Stimulated activated CD4-positive, alpha-beta T cell treated with anti-CD3 and anti-CD28 coated beads, TNF-alpha, amount 100 ng/mL, for 4 hours (primary cell): ENCODE measurements around the gene ATP5IF1.
A peak's percentile ranks its signal among the peaks of the same experiment; 100 is the strongest.

Source experiments
- DNase-seq, 3 experiments: peaks; one replicate each; pipeline ENCODE4 v3.0.0-alpha.2; 2020; ENCODE audit warnings: low read depth in 3 of 3

The ATP5IF1 gene

DNA sequence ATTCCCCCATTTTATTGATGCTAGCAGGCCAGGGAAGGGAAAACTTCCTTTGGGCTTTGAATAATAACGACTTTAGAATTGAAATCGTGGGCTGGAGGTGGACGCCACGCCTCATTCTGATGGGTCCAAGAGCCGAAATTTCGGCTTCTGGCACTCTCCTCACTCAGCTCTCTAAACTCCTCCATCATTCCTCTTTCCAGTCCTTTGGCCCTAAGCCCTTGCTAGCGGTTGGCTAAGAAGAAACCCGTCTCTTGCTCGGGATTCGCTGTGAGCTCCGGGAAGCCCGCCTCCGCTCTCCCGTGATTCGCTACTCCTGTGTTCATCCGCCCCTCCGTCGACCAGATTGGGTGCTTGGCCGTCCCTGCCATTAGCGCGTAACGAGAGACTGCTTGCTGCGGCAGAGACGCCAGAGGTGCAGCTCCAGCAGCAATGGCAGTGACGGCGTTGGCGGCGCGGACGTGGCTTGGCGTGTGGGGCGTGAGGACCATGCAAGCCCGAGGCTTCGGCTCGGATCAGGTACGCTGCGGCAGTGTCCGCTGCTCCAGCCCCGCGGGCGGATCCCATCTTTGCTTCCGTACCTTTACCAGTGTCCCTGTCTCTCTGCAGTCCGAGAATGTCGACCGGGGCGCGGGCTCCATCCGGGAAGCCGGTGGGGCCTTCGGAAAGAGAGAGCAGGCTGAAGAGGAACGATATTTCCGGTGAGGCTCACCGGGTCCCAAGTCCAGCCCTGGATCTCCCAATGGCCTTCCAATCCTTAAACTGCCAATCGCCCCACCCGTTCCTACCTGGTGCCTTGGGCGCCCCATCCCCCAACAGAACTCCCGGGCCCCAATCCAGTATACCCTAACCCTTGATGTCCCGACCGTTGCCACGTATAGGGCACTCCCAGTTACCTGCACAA, at the start of gene ATP5IF1:
TSS of gene ATP5IF1 (plus strand) at position 370 of the 901 bp plus-strand sequence. CDS start at position 430, 60 bp downstream.
- peak; percentile 75 to 91 (median 88) for DNase-seq

DNA sequence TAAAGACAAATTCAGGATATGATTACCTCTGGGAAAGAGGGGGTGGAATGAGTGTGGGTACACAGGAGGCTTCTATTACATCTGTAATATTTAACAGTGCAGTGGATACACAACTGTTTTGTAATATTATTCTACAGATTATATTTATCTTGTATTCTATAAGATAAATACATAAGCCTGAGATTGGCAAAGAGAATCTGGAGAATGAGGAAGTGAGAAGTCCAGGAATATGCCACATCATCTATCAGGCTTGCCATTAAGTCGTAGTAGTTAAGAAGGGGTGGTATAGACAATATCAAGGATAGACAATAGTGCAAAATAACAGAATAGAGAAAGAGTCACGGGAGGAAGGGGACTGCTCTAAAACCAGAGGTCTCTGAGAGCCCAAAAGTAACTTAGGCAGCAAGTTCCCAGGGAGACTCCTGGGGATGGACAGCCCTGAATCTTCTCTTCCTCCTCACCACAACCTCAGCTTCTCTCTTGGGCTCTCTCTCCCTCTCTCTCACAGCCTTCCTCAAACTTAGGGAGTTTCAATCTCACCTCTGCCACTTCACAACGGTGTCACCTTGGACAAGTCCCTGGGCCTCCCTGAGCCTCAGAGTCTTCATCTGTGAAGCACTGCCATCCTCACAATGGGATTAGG, 45.5 kb upstream of the ATP5IF1 start:
- no peak for DNase-seq

DNA sequence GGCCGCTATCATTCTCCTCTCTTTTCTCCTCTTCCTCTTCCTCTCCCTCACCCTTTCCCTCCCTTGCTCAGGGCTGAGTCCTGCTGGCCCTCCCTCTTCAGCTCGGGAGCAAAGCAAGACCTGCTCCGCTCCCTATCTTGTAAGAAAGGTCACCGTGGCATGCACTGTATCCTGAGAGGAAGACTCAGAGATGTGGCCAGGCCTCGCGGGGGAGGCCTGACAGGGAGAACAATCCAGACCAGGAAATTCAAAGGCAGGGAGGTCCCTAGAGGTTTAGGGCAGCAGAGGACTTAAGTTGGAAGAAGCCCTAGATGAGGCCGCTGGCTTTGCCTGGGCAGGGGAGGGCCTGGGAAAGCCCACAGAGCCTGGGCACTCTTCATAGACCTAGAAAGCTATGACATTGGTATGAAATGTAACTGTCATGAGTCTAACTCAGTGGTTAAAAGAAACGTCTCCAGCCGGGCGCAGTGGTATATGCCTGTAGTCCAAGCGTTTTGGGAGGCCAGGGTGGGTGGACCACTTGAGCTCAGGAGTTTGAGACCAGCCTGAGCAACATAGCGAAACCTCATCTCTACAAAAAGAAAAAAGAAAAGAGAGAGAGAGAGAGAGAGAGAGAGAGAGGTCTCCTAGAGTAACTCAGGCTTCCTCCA, 44.8 kb upstream of the ATP5IF1 start:
- DNase-seq: no peak

DNA sequence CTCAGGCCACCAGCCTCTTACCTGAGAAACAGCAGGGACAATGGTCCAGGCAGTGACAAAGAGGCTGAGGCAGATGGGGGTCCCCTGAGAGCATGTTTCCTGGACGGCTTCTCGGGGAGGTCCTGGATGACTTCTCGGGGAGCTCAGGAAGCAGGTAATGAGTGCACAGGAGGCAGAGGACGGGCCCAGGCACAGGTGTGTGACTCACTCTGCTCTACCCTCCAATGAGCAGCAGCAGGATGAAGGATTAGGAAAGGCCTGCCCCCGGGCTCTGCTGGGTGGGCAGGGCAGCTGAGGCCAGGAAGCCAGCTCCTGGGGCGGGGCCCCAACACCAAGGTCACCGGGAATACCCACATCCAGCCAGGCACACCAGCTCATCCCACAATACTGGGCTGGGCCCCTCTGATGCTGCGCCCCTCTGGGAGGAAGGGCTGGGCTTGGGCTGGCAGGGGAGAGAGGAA, 42.2 kb upstream of the ATP5IF1 start:
- DNase-seq: no peak

DNA sequence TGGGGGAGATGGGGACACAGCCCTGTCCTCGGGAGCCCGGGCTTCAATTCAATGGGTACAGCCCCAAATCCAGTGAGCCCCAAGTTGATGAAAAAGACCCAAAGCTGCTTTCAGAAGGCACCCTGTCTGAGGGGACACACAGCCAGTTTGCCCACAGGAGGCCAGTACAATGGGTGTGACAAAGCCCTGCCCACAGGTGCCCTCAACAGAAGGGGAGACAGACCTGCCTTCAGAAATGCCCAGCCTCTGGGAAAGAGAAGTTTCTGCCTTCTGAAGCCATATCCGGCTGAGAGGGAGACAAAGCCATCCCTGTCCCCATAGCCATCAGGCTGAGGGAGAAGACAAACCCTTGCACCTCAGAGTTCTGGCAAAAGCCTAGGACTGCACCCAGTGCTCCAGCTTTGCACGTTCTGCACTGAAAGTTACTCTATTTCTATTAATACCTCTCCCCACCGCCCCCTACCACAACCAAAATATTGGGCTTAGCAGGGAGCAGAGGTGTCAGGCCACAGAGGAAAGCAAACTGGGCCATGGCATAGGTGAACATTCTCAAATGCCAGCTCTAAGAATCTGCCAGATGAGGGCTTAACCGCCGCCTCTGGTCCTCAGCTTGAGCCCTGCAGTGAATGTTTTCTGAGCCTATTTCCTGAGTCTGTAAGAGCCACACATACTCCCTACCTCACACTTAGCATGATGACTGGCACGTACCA, 41.4 kb upstream of the ATP5IF1 start:
- DNase-seq: no peak

DNA sequence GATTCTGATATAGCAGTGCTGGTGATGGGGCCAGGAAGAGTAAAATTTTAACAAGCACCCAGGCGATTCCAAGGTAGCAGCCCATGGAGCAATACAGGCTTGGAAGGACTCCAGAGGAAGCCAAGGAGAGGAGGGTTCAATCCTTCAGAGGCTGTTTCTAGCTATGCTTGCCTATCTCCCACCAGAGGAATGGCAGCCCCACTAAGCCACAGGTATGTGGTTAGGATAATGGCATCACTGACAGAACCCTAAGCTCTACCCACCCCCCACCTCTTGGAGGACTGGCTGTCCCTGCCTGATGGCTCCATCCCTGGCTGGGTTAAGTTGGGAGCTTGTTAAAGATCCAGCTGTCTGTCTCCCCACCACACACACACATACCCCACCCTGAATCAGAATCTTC, 40.1 kb upstream of the ATP5IF1 start:
- no peak for DNase-seq

DNA sequence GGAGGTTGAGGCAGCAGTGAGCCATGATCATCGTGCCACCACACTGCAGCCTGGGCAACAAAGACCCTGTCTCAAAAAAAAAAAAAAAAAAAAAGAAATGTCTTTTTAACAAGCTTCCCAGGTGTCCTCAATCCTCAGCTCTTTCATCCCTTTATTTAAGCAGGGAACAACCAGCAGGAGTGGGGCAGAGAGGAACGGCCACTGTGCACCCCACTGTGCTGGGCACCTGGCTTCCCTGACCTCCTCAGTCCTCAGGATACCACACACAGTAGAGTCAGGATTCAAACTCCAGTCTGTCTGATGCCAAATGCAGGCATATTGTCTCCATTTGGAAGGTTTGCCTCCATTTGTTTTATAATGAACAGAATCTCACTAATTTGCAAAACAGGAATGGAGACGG, 39.6 kb upstream of the ATP5IF1 start:
- no peak for DNase-seq

DNA sequence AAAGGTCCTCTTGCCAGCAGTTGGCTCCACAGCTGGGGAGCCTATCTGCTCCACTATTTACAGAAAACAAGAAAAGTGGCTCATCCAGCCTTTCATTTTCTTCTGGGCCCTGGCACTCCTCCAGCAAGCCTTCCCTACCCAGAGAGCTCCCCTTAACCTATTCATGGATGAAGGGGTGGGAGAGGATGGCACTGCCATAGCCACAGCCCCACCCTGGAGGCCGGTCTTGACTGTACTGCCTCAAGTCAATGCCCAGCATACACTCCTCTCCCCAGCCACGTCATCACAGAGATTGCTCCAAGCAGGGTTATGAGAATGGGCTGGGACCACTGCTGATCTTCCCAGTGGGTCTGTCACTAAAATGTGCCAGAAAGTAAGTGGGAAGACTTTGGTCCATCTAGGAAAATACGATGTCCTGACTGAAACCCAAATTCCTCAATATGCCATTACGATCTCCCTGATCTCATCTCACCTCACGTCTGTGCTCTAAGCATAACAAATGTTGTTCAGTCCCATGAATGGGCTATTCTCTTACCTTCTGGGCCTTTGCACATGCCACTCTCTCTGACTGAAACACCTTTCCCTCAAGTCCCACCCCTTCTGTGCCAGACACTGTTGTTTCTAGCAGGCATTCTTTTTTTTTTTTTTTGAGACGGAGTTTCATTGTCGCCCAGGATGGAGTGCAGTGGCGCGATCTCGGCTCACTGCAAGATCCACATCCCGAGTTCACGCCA, 38.1 kb upstream of the ATP5IF1 start:
- no peak for DNase-seq

DNA sequence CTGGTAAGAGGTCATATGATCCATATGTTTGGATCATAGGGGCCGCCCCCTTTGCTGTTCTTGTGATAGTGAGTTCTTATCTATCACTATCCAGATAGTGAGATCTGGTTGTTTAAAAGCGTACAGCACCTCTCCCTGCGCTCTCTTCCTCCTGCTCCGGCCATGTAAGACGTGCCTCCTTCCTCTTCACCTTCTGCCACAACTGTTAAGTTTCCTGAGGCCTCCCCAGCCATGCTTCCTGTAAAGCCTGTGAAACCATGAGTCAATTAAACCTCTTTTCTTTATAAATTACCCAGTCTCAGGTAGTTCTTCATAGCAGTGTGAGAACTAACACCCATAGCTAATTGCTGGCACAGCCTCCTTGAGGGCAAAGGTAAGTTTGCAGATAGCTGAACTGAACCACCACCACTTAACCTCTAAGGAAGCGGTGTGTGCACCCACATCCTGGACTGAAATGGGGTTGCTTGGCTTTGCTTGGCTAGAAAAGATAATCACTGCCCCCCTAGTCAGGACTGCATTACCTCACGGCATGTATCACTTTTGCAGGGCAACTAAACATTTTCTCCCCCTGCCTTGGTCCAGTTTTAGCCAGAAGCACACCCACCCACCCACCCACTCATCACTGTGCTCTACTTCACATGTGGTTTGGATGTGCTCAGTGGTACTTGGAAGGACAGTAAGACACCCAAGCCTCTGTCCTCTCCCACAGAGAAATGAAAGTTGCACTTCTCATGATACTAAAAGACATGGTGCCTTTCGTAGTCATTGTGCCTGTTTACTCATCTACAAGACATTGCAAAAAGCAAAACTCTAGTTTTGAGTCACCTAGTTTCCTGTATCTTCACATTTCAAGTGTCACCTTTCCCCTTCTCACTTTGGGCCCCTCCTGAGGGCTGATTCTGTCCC, 36.3 kb upstream of the ATP5IF1 start:
- peak in 1 of 3 experiments; percentile 11 for DNase-seq

DNA sequence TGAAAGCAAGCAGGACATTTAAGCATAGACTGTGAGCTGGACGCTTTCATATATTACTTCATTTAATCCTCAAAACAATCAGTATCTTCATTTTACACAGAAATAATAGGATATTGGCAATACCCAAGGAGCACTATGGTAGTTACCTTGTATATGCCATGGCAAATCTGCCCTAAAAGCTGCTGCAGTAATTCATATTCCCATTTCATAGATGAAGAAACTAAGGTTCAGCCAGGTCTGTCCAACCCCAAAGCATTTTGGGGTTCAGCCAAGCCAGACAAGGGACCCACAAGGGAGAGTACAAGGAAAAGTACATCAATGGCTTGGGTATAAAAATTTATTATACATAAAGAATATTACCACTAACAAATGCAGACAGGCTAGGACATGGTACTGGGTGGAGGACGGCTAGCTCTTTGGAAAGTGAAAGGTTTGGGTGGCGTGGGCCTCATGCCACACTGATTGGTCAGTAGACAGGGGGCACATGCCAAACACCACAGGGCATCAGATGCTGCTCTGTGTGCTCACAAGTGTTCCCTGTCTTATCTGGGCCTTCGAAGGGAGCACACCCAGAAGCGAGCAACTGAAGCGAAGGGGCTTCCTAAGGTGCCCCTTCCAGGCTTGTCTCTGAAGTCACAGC, 35.6 kb upstream of the ATP5IF1 start:
- no peak for DNase-seq

DNA sequence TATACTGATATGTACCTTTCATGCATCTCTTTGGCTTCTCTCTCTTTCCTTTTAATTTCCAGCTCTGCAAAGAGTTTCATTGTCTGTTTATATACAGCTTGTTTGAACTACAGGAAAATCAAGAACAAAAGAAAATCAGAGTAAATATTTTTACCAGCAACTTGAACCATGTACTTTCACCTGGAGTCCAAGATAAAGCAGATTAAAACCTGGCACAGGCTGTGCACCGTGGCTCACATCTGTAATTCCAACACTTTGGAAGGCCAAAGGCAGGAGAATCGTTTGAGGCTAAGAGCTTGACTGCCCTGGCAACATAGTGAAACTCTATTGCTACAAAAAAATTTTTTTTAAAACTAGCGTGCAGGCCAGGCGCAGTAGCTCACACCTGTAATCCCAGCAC, 30.7 kb upstream of the ATP5IF1 start:
- DNase-seq: no peak

DNA sequence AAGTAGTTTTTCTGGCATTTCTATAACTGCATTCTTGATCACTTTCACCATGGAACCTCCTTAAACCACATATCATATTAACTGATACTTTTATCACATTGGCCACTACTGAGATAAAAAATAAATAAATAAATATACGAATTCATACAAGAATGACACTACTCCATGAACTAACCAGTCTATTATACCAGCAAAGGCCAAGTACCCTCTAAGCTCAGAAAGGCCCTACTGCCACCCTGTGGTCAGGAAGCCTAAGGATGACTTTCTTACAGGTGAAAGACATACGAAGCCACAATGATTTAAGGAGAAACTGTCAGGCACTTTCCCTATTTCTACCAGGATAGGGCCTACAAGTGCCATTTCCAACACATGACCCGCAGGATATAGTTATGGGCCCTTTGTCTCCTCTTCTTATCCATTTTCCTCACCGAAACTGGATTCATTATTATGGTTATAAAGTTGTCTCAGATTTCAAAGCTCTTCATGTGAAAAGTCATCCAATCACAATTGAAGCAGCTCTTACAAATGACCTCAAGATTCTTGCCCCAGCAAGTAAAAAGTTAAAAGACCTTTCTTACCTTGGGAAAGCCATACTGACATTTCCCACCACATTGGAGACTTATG, 27.0 kb upstream of the ATP5IF1 start:
- DNase-seq: peak; percentile 12 to 39 (median 19)

DNA sequence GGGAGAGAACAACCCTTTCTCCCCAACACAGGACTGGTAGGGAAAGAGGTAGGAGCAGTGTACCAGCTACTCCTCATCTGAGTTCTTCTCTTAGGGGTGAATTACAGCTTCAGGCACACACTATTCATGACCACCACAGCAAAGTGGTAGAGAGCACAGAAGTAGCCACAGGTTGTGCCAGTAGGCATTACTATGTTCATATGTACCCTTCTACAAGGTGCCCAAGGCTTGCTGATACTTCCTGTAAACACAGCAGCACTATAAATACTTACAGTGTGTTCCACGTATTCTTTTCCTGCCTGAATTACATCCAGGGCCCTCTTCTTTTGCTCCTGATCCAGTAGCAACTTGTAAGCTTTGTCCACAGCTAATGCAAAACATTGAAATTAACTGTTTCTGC, 26.2 kb upstream of the ATP5IF1 start:
- DNase-seq: no peak

DNA sequence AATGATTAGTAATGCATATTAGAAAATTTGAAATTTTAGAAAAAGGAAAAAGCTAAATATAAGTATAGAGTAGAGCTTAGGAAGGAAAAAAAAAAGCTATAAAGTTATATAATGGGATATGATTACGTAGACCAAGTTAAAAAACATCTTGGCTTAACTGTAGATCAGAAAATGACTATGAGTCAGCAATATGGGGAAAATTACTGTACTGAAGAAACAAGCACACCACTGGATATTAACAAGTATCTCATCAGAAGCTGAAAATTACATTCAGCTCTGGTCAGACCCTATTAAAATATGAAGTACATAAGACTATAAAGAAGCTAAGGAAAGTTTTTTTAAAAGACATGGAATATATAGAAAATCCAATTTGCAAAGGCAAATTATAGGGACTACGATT, 22.6 kb upstream of the ATP5IF1 start:
- no peak for DNase-seq

DNA sequence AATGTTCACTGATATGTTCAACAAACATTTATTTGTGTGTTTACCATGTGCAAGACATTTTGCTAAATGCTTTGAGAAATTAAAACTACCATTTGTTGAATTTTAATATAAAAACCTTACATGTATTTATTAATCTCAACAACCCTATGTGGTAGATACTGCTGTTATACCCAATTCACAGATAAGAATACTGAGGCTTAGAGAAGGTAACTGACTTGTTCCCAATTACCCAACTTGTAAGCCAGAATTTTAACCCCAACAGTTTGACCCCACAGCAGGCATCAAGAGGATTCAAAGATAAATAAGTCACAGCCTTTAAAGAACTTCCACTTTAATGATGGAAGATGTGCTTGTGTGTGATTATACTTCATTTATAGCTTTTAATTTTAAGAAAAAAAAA, 6.8 kb upstream of the ATP5IF1 start:
- DNase-seq: no peak

DNA sequence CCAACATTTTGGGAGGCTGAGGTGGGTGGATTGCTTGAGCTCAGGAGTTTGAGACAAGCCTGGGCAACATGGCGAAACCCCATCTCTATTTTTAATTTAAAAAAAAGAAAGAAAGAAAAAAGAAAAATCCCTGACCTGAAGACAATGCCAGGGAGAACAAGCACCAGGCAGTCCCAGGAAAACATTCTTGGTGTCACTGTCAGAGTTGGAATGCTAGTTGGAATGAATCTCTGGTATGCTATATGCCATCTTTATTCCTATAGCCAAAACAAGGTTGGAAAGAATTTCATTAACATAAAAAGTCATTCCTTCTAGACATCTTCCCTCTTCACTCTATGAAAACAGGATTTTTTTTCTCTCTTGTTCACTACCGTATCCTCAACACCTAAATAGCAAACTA, 5.9 kb upstream of the ATP5IF1 start:
- DNase-seq: no peak

DNA sequence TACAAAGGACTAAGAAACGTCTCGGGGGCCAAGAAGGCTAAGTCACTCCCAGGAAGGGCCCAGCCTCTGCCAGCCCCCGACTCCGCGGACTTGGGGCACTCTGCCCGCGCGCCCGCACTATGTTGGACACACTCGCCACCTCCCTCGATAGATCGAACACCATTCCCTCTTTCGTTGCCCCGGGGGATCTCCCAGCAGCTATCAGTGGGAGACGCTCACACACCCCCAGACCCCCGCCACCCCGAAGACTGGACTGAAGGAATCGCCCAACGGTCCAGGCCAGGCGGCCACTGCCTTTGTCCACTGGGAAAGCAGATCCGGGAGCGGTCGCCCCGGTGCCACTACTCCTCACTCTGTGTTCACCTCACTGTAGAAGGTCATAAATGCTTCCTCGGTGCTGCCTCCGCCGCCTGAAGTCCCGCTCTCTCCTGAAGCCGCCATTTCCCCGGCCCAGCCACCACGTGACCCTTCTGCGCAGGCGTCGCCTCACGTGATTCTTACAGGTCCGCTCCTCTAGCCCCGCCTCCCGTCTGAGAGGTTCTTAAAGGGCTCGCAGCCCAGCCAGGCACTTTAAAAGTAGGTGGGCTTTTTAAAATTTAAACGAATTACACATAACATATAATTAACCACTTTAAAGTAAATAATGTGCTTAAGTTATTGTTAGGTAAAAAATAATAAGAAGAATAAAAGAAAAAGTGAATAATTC, 3.2 kb upstream of the ATP5IF1 start, which contains the start of gene DNAJC8:
TSS of gene DNAJC8 (minus strand) at position 472 of the 706 bp plus-strand sequence. CDS start at position 441, 31 bp downstream.
- peak; percentile 87 to 93 (median 89) for DNase-seq

DNA sequence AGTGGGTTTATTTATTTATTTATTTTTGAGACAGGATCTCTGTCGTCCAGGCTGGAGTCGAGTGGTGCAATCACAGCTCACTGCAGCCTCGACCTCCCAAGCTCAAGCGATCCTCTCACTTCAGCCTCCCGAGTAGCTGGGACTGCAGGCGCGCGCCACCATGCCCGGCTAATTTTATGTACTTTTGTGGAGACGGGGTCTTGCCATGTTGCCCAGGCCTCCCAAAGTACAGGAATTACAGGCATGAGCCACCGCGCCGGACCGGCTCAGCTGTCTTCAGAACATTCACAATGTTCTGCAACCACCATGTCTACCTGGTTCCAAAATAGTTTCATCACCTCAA, 2.7 kb upstream of the ATP5IF1 start:
- DNase-seq: no peak
